22Rv1 (cell line): ENCODE results near the gene SEMA4A.

Experiments
- H3K27ac ChIP-seq: fragments of 450-650 bp; 2 replicates; pipeline ENCODE4 v1.5.1; 2017
- ZFX ChIP-seq: fragments of 450-650 bp; IDR thresholded peaks from 2 replicates; pipeline ENCODE4 v1.6.1; 2017; ENCODE audit warnings: antibody characterized with exemption, borderline replicate concordance
- TF ChIP-seq, protein P1 (sequence below): fragments of 450-650 bp; IDR thresholded peaks from 2 replicates; pipeline ENCODE4 v1.5.1; 2017; ENCODE audit warnings: mild to moderate bottlenecking

Gene SEMA4A

DNA sequence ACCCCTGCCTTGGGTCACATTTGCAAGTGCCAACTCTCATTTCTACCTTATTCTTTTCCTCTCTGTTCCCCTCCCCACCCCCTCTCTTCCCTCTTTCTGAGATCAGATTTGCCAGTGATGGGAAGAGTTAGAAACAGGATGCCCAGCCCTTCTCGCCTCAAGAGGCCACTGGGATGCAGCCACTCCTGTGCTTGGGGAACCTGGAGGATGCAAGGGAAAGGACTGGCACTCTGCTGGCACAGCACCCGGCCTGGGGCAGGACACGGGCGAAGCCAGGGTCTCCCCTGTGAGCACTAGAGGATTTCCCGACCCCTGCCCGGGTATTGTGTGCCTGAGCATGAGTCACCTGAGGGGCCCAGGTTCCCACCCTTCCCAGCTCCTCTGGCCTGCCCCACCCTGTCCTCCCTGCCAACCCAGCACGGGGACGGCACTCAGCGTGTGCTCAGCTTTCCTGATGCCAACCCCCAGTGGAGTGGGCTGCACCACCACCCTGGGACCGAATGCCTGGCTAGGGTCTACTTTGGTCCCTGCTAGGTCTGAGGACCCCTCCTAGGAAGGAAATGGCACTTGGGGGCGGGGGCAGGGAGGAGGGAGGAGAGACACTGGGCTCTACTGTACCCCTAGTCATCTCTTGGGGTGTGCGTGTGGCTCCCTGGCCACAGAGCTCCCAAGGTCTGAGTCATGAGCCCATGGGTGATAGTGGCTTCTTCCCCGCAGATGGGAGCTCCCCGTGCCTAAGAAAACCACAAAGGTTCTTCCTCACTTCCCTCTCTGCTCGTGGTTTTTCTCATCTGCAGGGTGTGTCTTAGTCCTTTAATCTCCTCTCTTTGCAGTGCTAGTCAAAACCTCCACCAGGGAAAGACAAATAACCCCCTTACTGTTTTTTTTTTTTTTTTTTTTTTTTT, 26.5 kb upstream of the SEMA4A start:
- no peak overlapping the region for H3K27ac ChIP-seq
- TF ChIP-seq, protein P1, sequence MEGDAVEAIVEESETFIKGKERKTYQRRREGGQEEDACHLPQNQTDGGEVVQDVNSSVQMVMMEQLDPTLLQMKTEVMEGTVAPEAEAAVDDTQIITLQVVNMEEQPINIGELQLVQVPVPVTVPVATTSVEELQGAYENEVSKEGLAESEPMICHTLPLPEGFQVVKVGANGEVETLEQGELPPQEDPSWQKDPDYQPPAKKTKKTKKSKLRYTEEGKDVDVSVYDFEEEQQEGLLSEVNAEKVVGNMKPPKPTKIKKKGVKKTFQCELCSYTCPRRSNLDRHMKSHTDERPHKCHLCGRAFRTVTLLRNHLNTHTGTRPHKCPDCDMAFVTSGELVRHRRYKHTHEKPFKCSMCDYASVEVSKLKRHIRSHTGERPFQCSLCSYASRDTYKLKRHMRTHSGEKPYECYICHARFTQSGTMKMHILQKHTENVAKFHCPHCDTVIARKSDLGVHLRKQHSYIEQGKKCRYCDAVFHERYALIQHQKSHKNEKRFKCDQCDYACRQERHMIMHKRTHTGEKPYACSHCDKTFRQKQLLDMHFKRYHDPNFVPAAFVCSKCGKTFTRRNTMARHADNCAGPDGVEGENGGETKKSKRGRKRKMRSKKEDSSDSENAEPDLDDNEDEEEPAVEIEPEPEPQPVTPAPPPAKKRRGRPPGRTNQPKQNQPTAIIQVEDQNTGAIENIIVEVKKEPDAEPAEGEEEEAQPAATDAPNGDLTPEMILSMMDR: no peak
- TF ChIP-seq ZFX: no peak

- no peak for TF ChIP-seq ZFX
- TF ChIP-seq, protein P1: no peak
- peak overlapping the region; percentile 37 for H3K27ac ChIP-seq
Observed at GRCh38 chr1:156128308-156128653, 25.1 kb upstream of the SEMA4A start.

DNA sequence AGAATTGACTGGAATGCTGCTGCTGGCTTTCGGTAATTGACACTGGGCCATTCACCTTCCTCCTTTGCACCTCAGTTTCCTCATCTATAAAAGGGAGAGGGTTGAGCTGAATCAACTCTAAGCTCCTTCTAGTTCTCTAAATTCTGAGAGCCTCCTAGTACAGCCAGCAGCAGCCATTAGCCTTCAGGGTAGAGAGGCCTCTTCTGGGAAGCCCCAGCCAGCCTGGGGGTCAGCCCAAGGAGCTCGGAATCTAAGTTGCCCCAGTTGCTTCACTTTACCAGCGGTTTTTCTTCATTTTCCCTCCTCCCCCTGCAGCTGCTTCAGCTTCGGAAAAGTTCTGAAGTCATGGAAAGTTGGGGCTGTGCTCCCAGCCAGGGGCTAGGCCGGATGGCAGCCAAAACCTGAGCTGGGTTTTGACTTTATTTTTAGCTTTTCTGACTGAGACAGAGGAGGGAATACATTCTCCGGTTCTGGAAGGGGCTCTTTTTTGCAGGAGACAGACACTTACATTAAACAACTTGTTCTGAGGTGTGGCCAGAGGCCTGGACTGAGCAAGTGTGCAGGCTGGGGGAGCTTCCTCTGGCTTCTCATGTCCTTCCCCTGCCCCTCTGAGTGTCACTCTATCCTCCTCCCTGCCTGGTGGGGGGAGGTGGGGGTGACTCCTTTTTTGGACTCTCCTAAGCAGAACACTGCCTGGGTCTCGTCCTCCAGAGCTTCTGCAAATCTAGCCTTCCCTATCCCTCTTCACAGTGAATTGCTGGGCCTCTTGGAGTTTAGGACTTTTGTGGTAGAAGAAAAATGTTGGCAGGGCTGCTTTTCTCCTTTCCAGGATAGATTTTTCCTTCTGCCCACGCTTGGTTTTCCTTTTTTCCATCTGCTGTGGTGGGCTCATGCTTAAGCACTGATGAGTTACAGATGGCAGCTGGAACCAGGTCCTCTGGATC, 24.5 kb upstream of the SEMA4A start:
- H3K27ac ChIP-seq: peak overlapping the region; percentile 37
- TF ChIP-seq, protein P1: no peak
- no peak for TF ChIP-seq ZFX

DNA sequence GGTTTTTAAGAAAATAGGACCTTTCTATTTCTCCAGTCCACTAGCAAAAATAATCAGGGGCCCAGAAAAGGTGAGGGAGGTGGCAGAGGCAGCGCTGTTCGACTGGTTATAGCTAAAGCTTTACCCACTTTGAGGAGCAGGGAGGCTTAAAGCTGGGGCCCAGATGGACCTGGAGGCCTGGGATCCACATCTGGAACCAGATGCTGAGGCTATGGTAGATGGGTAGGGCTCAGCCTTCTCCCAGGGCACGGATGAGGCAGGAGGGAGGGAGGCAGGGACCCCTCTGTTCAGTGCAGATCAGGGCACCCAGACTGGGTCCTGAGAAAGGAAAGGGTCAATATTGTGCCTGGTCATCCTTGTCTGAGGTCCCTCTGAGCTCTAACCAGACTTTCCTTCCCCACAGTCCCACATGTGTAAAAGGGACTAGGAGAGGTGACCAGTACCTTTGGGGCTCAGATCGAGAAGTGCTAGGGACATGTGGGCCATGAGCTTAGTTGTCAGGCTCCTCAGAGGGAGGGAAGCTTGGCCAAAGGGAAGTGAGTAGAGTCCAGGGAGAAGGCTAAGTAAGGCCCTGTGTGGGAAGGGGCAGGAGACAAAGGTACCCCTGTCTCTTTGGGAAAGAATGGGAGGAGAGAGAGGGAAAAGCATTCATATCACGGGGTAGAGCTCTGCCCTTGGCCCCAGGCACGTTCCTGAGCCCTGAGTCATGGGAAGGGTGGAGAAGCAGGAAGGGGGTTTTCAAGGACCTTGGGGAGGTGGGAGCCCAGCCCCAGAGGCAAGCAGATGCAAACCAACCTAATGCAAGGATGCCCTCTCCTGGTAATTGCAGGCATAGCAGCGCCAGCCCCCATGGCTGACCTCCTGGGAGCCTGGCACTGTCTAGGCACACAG, 23.5 kb upstream of the SEMA4A start:
- peak overlapping the region; percentile 37 for H3K27ac ChIP-seq
- no peak for TF ChIP-seq ZFX
- TF ChIP-seq, protein P1: peak; percentile 96

DNA sequence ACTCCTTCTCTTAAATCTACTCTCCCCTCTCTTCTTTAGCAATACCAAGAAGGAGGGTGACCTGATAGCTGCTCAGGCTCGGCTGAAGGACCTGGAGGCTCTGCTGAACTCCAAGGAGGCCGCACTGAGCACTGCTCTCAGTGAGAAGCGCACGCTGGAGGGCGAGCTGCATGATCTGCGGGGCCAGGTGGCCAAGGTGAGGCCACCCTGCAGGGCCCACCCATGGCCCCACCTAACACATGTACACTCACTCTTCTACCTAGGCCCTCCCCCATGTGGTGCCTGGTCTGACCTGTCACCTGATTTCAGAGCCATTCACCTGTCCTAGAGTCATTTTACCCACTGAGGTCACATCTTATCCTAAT, 22.8 kb upstream of the SEMA4A start:
- TF ChIP-seq, protein P1: peak; percentile 49
- no peak for TF ChIP-seq ZFX
- peak overlapping the region; percentile 37; the same call in 1 of the 2 replicates for H3K27ac ChIP-seq

GRCh38 chr1:156134716-156135435, 18.5 kb upstream of the SEMA4A start:
- no peak overlapping the region for H3K27ac ChIP-seq

More at GRCh38 chr1:156134716-156135435, 18.5 kb upstream of the SEMA4A start:
- TF ChIP-seq, protein P1: no peak
- no peak for TF ChIP-seq ZFX
